Cardiac atrium fibroblast (primary cell): Measurements from ENCODE around the gene TPH1. TPM values are rescaled to one million over a fixed set of nuclear protein-coding genes. Genes with fewer than 3 reads are reported as not detected.

Experiments
- total RNA-seq: library from RNA; depleted of rRNA; stranded (reverse); fragments of >200 nt; gene quantifications from 2 replicates; pipeline ENCODE4 v1.2.3, GENCODE V29; 2015

TPH1 gene
- total RNA-seq, result under 0.01 TPM in 1 of 2 replicates, not detected in the other

DNA sequence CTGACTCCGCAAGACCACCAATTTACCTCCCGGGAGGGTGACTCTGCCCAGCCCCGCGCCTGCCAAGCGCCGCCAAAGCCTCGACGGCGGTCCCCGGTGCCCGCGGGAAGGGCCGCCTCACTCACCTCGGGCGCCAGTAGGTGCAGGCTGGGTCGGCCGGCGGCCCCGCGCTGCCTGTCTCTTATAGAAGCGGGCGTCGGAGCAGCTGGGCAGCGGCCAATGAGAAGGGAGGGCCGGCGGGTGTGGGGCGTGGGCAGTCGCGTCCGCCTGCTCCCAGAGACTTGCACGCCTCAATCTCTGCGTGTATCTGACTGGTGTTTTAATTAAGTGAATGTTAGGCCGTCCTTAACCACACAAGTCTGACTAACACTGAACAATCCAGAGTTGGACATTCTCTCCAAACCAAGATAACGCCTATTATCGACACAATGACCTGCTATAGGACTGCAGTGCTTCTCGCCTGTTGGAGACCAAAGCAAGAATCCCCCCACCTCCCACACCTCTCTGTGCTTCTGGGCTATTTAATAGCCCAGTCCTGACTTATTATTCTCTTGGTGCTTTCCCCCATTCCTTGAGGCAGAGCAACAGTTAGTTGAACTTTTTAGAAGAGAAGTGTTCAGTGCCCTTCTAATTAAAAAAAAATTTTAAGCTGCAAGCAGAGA, at the start of gene TPH1:
TPH1 (minus strand) TSS at position 154 of the 662 bp plus-strand sequence. CDS start 5,507 bp downstream, outside the sequence.

GRCh38 chr11:18012906-18013781, 32.9 kb downstream of the TPH1 start, which contains the start of gene SERGEF:
Gene SERGEF (minus strand): TSS chr11:18013047. CDS start chr11:18013010, 37 bp downstream.

Other genes starting within 250 kb of the TPH1 start
- 7.3 and 21.8 TPM in 2 replicates for gene SERGEF, start 33.2 kb downstream of the TPH1 start, total RNA-seq
- 14.3 and 19.4 TPM in 2 replicates for gene SAAL1, start 59.8 kb upstream of the TPH1 start, total RNA-seq
- not detected in 2 replicates for gene MRGPRX3, start 86.3 kb upstream of the TPH1 start, total RNA-seq
- not detected in 2 replicates for gene MRGPRX4, start 126.6 kb upstream of the TPH1 start, total RNA-seq
- not detected in 2 replicates for gene SAA4, start 190.5 kb upstream of the TPH1 start, total RNA-seq
- 6.8 TPM in 1 of 2 replicates, not detected in the other for gene SAA2, start 202.4 kb upstream of the TPH1 start, total RNA-seq
- 31.8 TPM in 1 of 2 replicates, not detected in the other for gene SAA1, start 220.0 kb upstream of the TPH1 start, total RNA-seq